GM12872 (cell line): ENCODE results near the gene USP32.

Experiments used
- TF ChIP-seq, protein P1 (sequence below): IDR thresholded peaks from 3 replicates; pipeline ENCODE4 v1.5.1; 2011; ENCODE audit warnings: low read depth, mild to moderate bottlenecking, low read length, moderate library complexity; ENCODE audit not compliant: insufficient read depth

Gene USP32

DNA sequence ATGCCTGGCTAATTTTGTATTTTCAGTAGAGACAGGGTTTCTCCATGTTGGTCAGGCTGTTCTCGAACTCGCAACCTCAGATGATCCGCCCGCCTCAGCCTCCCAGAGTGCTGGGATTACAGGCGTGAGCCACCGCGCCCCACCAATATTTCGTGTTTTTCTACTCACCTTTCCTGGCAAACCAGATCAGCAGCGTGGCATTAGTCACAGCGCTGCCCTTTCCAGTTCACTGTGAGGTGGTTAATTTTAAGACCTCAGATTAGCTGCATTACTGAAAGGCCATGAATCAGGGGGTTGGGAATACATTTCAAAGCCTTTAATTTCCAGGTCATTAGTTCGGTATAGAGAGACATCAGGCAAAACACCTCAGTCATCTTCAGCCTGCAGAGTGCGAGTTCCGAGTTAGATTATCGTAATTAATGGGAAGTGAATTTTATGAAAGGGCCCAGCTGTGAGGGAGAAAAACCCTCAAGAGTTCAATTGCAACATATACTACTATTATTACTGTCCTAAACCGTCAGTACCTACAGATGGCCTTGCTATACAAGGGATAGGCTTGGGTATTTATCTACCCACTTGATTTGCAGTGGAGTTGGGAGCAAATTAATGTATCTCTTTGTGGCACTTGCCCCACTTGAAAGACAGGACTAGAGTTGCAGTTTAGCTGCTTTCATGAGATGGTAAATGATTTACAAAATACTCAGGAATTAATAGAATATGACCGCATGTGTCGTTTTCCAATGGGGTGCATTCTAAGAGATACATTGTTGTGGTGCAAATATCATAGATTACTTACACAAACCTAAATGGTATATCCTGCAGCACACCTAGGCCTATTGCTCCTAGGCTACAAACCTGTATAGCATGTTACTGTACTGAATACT, 2.1 kb upstream of the USP32 start:
- TF ChIP-seq, protein P1, sequence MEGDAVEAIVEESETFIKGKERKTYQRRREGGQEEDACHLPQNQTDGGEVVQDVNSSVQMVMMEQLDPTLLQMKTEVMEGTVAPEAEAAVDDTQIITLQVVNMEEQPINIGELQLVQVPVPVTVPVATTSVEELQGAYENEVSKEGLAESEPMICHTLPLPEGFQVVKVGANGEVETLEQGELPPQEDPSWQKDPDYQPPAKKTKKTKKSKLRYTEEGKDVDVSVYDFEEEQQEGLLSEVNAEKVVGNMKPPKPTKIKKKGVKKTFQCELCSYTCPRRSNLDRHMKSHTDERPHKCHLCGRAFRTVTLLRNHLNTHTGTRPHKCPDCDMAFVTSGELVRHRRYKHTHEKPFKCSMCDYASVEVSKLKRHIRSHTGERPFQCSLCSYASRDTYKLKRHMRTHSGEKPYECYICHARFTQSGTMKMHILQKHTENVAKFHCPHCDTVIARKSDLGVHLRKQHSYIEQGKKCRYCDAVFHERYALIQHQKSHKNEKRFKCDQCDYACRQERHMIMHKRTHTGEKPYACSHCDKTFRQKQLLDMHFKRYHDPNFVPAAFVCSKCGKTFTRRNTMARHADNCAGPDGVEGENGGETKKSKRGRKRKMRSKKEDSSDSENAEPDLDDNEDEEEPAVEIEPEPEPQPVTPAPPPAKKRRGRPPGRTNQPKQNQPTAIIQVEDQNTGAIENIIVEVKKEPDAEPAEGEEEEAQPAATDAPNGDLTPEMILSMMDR, result no peak

DNA sequence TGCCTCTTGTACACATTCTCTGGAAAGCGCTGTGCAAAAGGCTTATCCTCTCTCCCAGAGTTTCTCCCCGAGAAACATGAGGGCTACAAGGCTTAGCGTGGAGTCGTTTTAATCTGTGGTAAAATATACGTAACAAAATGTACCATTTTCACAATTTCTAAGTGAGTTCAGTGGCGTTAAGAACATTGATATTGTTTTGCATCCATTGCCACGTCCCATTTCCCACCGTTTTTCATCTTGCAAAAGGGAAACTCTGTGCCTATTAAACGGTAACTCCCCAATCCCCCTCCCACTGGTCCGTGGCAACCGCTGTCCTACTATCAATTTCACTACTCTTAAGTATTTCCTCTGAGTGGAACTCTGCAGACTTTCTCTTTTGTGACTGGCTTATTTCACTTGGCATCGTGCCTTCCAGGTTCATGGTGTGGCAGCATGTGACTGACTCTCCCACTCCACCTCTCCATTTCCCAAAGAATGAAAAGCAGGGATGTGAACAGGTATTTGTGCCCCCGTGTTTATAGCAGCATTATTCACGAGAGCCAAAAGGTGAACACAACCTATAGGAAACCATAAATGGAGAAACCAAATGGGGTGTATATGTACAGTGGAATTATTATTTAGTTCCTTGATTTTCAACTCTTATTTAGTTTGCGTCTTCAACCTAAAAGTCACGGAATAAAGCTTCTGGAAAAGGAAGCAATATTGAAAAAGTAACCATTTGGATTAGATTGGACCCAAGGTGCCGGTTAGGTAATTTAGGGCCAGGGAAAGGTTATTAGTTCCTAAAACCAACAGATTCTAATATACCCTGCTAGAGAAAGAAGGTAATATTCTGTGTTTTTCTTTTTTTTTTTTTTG, 1.1 kb upstream of the USP32 start:
- TF ChIP-seq, protein P1, result no peak

DNA sequence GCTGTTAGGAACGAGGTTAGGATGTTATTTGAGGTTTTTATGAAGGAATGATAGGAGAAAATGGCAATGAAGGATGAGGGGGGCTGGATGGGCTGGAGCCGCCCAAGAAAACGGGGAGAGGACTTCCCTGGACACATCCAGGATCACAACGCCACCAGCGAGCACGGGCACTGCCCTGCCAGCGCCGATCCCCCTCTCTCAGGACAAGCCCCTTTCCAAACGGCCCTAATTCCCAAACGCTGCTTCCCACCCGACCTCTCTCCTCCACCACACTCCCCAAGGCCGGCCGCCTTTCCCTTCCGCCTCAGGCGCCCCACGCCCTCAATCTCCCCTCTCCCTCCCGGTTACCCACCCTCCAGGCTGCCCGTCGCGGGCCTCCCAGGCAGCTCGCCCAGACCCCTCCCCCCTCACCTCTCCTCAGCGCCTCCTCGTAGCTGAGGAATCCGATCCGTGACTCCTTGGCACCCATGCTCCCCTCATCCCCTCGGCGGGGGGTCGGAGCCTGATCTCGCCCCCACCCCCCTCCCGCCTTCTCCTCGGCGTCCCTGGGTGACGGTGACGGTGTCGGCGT, 377 bp downstream of the USP32 start:
- TF ChIP-seq, protein P1, result no peak

DNA sequence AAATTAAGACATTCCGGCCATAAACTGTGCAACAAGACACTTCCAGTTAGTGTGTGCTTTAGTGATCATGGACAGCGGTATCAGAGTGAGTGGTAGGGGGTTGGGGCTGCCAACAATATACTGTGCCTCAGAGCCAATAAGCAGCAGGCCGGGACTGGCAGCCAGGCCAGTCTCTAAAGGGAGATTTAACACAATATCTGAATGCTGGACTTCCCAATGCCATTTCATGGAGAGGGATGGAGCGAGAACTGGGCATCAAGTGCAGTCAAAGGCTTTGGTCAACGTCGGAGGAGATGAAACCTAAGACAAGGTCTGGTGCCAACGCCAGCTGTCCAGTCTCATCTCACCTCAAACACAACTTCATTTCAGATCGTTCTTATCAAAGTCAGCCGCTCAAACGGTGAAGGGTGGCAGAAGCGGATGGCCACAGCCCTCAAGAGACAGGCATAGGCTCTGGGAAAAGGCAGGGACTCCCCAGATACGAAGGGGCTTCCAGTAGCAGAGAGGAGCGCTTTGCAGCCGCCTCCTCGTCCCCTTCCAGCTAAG, 935 bp downstream of the USP32 start:
- TF ChIP-seq, protein P1, result no peak

DNA sequence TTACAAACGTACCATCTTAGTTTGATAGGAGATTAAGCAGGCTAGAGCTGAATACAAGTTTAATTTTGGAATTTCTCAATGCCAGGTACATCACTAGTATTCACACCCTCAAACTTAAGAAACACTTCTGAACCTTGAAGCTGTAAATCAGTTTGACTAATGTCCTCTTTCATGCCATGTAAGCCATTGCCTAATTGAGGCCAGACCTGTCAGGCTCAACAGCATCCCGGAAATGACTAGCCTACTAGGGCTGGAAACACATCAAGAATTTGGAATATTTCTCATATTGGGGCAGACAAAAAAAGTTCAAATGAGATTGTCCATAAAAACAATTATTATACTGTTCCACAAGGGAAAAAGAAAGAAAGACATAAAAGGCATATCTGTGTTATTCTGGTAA, 1.7 kb downstream of the USP32 start:
- TF ChIP-seq, protein P1, result no peak

DNA sequence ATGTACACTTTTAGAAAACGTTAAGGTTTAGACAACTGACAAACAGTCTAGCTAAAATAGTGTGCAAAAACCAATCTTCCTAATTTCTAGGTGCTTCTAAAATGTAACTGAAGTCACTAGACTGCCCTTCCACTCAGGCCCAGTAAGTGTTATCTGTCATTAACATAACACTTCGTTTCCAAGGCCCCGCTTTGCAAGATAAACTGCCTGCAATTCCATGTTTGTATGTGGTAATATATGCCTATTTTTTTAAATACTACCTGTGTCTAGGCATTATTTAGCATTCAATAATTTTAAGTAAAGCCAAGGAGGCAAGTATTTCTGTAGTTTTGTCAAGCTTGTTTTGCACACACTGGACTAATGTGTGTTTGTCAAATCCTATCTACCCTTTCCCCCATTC, 3.2 kb downstream of the USP32 start:
- TF ChIP-seq, protein P1, result no peak

DNA sequence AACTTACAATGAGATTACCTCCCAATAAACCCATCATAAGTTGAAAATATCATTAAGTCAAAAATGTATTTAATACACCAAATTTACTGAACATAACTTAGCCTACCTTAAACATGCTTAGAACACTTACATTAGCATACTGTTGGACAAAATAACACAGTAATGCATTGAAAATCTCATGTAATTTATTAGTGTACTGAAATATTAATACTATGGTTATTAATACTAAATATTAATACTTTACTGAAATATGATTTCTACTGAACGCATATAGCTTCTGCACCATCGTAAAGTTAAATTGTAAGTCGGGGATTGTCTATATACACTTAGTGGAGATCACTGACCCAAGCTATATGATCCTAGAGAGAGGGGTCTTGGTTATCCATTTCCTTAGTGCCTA, 4.3 kb downstream of the USP32 start:
- TF ChIP-seq, protein P1, result no peak
